Coronary artery (tissue), 2 donors: ENCODE results near the gene PPWD1.
"Not testable (repeated sequence)": the region's sequence is repeated elsewhere in the genome, so short reads cannot be mapped to it uniquely, and the experiment has no call there.

Source experiments
- DNase-seq: peaks from one replicate; pipeline ENCODE4 v3.0.0-alpha.2; 2017; ENCODE audit warnings: low spot score
- H3K27ac ChIP-seq, 2 donors: fragments of 200-600 bp; sonication (generic); one replicate each; pipeline ENCODE4 v1.5.1; 2016 to 2019
- H3K4me3 ChIP-seq: fragments of 200-600 bp; sonication (generic); 2 replicates; pipeline ENCODE4 v1.5.1; 2016; ENCODE audit warnings: mild to moderate bottlenecking, moderate library complexity
- TF ChIP-seq, protein P1 (sequence below): fragments of 200-600 bp; sonication (generic); IDR thresholded peaks from one replicate; pipeline ENCODE4 v1.5.1; 2019; ENCODE audit warnings: antibody characterized with exemption

Gene PPWD1

DNA sequence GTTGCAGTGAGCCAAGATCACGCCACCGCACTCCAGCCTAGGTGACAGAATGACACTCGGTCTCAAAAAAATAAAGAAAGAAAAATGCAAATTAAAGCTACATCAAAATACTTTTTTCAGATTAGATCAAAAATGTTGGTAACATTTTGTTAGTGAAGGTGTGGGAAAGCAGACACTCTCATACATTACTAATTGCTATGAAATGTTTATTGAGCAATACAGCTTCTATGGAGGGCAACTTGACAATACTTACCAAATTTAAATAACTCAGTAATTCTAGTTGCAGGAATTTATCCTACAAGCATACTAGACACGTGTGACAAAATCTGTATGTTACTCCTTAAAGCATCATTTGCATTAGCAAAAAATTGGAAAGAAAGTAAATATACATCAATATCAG lies 56.9 kb downstream of the PPWD1 start:
- H3K27ac ChIP-seq = no peak overlapping the region
- no peak overlapping the region for H3K4me3 ChIP-seq
- no peak for DNase-seq
- TF ChIP-seq, protein P1, sequence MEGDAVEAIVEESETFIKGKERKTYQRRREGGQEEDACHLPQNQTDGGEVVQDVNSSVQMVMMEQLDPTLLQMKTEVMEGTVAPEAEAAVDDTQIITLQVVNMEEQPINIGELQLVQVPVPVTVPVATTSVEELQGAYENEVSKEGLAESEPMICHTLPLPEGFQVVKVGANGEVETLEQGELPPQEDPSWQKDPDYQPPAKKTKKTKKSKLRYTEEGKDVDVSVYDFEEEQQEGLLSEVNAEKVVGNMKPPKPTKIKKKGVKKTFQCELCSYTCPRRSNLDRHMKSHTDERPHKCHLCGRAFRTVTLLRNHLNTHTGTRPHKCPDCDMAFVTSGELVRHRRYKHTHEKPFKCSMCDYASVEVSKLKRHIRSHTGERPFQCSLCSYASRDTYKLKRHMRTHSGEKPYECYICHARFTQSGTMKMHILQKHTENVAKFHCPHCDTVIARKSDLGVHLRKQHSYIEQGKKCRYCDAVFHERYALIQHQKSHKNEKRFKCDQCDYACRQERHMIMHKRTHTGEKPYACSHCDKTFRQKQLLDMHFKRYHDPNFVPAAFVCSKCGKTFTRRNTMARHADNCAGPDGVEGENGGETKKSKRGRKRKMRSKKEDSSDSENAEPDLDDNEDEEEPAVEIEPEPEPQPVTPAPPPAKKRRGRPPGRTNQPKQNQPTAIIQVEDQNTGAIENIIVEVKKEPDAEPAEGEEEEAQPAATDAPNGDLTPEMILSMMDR = no peak

DNA sequence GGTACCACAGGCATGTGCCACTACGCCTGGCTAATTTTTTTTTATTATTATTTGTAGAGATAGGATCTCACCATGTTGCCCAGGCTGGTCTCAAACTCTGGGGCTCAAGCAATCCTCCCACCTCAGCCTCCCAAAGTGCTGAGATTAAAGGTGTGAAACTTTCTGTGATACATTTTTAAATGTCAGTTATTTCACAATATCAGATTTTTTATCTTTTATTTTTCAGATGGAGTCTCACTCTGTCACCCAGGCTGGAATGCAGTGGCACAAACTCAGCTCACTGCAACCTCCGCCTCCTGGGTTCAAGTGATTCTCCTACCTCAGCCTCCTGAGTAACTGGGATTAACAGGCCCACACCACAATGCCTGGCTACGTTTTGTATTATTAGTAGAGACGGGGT lies 58.9 kb downstream of the PPWD1 start:
- not testable (repeated sequence) for H3K27ac ChIP-seq

DNA sequence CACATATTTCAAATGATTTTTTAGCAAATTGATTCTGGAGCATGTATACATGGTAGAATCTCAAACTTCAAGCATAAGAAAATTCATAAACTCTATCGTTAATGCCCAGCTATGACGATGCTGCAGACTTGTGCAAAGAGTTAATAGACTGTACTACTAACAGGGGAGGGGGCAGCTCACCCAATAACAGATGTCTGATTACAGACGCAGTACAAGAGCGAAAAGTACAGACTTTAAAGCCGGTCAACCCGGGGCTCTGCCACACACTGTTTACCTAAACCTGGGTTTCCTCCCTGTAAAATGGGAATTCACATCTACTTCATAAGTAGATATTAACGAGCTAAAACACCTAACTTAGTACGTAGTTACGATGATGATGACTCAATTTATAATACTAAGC lies 60.4 kb downstream of the PPWD1 start:
- H3K27ac ChIP-seq = peak overlapping the region in 1 of 2 donors; percentile 93
- peak overlapping the region; percentile 81 for H3K4me3 ChIP-seq
- TF ChIP-seq, protein P1 = no peak
- no peak for DNase-seq

More for the DNA sequence above, 58.9 kb downstream of the PPWD1 start:
- H3K4me3 ChIP-seq = peak overlapping the region; percentile 81
- DNase-seq = not testable (repeated sequence)

DNA sequence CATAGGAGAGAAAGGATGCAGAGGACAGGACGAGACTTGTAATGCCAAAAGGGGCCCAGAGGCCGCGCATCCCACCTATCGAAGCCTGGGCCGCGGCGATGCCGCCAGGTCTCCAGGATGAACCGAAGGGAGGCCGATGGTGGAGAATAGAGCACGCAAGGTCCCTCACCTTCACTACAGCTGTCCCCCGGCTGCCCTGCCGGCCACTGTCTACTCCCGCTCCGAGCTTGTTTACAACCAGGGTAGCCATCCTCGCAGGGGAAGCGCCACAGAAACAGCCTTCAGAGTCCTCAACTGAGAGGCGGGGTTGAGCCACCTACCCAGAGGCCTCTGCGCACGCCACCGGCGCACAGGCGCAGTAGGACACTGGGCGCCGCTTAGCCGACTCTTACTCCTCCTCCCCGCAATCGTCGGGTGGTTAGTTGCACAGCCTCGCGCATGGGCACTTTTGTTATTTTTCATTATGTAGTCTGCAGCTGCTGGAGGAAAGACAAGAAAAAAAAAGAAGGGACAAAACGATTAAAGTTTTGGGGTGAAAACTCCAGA lies 61.0 kb downstream of the PPWD1 start, which contains the start of gene TRIM23:
Gene TRIM23 (minus strand): TSS at position 309 of the 546 bp plus-strand sequence. CDS start 59 bp downstream, at position 250.
- H3K4me3 ChIP-seq = peak within 1 kb of the TSS; percentile 81
- DNase-seq = peak; percentile 93
- H3K27ac ChIP-seq = peak within 1 kb of the TSS; percentile 90 to 93
- TF ChIP-seq, protein P1 = no peak

DNA sequence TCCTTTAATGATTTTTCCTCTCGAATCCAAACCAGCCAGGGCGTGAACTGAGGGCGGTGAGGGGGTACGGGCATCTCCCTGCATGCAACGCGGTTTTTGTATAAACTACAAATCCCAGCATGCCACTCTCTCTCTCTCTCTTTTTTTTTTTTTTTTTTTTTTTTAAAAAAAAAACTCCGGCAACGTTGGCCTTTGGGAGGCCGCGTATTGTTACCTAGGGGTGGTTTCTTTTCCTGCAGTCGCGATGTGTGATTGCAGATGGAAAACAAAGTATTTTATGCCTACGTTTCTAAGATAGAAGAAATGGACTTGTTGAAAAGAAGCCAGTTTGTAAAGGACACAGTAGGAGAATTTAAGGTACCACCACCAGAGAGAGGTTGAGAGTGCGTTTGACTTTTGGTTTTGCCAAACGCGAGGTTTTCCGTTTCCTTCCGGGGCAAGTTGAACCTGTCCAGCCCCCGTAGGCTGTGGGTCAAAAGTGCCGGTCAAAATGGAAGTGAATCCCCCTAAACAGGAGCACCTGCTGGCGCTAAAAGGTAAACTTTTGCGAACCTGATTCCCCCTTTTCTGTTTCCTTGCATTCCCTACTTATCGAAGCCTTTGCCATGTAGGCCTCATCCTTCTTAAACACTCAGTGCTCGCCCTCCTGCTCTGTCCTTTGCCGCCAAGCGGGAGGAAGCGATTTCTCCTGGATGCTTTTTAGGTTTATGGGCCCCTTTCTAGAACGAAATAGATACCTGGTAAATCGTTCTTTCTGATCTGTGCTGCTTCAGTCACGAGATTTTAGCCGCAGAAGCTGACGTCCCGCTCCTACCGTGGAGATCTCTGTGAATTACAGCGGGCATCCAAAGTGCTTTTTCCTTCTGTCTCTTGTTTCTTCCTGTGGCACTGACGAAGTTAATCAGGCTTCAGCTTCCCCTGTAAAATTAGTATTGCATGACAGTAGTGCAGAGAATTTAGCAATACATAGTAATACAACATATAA lies 61.8 kb downstream of the PPWD1 start, which contains the start of the genes SHLD3 and TRAPPC13:
Gene SHLD3 (plus strand): TSS at position 457 of the 985 bp plus-strand sequence. CDS start 4,561 bp downstream, outside the sequence.
Gene TRAPPC13 (plus strand): TSS at position 457 of the 985 bp plus-strand sequence. CDS start 34 bp downstream, at position 491.
- TF ChIP-seq, protein P1 = no peak
- peak within 1 kb of the TSS; percentile 90 to 93 for H3K27ac ChIP-seq
- peak; percentile 89 for DNase-seq
- peak within 1 kb of the TSS; percentile 81 for H3K4me3 ChIP-seq

DNA sequence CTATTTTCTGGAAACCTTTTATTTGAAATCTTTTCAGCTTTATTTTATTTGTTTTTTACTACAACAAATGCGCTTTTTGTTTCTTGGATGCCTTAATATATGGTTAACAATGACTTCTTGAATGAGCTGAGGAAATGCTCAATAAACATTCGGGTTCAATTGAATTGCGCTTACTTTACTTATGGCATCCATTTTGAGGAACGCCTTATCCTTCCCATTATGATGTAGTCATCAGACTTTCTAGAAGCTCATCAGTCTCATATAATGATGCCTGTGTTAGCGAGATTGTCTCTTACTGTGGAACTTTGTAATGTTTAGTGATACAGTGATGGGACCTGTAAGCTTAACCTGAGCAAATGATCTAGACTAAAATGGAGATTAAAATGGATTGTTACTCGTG lies 62.6 kb downstream of the PPWD1 start:
- no peak for DNase-seq
- Histone ChIP-seq H3K4me3 (peak overlapping the region; percentile 81), H3K27ac (no peak overlapping the region)
- TF ChIP-seq, protein P1 = no peak

DNA sequence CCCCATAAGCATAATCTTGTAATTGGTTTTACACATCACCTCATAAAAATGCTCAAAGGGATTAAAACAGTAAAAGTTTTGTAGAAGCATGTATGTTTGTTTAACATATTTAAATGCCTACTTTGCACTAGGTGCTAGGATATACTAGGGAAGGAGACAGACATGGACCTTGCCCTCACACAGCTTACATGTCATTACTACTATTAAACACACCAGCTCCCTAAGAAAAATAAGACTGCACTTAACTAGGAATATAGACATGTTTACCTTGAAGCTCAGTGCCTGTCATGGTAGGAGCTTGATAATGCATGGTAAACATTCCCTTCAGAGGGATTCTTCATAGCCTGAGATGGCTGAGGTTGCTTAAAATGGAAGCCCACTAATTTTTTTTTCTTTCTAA lies 67.9 kb downstream of the PPWD1 start:
- no peak for DNase-seq
- TF ChIP-seq, protein P1 = no peak
- H3K4me3 ChIP-seq = no peak overlapping the region
- H3K27ac ChIP-seq = no peak overlapping the region
